Uterus (tissue), 4 donors: ENCODE data around the gene FRMD4B. TPM values are rescaled to one million over a fixed set of nuclear protein-coding genes. Genes with fewer than 3 reads are reported as not detected.
A peak's percentile ranks its signal among the peaks of the same experiment; 100 is the strongest.

Source experiments
- DNase-seq, 2 donors: peaks; one replicate each; pipeline ENCODE4 v3.0.0-alpha.2; 2019 to 2020
- H3K27ac ChIP-seq, 2 donors: fragments of 200-600 bp; sonication (generic); 1 replicate in 1 of 2; 2 replicates in 1 of 2; pipeline ENCODE4 v1.5.1; 2016 to 2018
- H3K27me3 ChIP-seq, 2 donors: fragments of 200-600 bp; sonication (generic); one replicate each; pipeline ENCODE4 v1.5.1; 2018 to 2019; ENCODE audit warnings: control low read depth in 1 of 2
- H3K36me3 ChIP-seq, 2 donors: fragments of 200-600 bp; sonication (generic); one replicate each; pipeline ENCODE4 v1.5.1; 2019; ENCODE audit warnings: control low read depth in 1 of 2
- H3K4me1 ChIP-seq, 2 donors: fragments of 200-600 bp; sonication (generic); one replicate each; pipeline ENCODE4 v1.5.1; 2018 to 2019; ENCODE audit warnings: control low read depth in 1 of 2
- H3K4me3 ChIP-seq, 2 donors: fragments of 200-600 bp; sonication (generic); 1 replicate in 1 of 2; 2 replicates in 1 of 2; pipeline ENCODE4 v1.5.1; 2018 to 2019; ENCODE audit warnings: mild to moderate bottlenecking in 1 of 2
- H3K9me3 ChIP-seq, 2 donors: fragments of 200-600 bp; sonication (generic); one replicate each; pipeline ENCODE4 v1.5.1; 2019; ENCODE audit warnings: control low read depth in 1 of 2
- POLR2A ChIP-seq, 2 donors: fragments of 450-650 bp; IDR thresholded peaks; one replicate each; pipeline ENCODE4 v1.6.1; 2016; ENCODE audit warnings: antibody characterized with exemption in 2 of 2, mild to moderate bottlenecking in 1 of 2, moderate library complexity in 1 of 2
- intact Hi-C: fragments of 100-400 bp; cut with DNase I; formaldehyde crosslinking; loops from one replicate; pipeline ENCODE4 v1.15.1; 2023; ENCODE audit warnings: low total_unique reads
- total RNA-seq, 4 donors: library from RNA; depleted of rRNA in 3 of 4; stranded (reverse); fragments of >200 nt in 3 of 4; gene quantifications; one replicate each; pipeline versions ENCODE4 v1.1.0 to v1.2.4, GENCODE V29; 2014 to 2023
- TF ChIP-seq, protein P1 (sequence below), 4 experiments: fragments of 200-600 bp in 2 of 4; fragments of 450-650 bp in 2 of 4; sonication (generic) in 2 of 4; IDR thresholded peaks; one replicate each; pipeline ENCODE4 v1.5.1; 2016 to 2019; ENCODE audit warnings: antibody characterized with exemption in 4 of 4, mild to moderate bottlenecking in 2 of 4, moderate library complexity in 1 of 4
- donor health status: DM: yes; HTN: yes; CAD: no.

Gene FRMD4B
- total RNA-seq, 4 donors from 2014 or later, result 9.4 to 87.0 (median 23.6) TPM

DNA sequence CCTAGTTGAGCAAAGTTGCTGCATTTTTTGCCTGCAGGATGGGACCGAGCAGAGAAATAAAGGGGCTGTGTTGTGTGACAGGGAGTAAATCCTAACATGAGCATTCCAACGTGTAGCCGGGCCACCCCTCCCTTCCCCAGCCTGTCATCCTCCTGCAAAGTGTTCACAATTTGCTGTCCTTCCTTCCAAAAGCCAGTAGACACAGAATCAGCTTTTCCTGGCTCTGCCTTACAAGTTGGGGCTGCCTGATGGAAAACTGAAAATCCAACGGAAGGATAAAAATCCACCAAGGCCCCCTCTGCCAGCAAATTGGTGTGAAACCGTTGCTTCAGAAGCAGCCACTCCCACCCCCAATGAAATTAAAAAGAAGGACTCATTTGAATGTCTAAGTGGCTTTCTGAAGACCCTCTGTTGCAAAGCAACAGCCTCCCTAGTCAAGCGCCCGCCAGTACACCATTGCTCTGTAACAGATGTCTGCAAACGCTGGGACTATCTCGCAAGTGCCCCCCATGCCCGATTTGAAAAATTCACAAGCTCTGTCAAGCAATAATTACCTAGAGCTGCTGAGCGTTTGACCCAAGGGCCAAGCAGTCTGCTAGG is 665 bp downstream of the FRMD4B start:
- no peak for DNase-seq
- no peaks in the 10 kb centered on the region for H3K36me3 ChIP-seq
- TF ChIP-seq, protein P1, sequence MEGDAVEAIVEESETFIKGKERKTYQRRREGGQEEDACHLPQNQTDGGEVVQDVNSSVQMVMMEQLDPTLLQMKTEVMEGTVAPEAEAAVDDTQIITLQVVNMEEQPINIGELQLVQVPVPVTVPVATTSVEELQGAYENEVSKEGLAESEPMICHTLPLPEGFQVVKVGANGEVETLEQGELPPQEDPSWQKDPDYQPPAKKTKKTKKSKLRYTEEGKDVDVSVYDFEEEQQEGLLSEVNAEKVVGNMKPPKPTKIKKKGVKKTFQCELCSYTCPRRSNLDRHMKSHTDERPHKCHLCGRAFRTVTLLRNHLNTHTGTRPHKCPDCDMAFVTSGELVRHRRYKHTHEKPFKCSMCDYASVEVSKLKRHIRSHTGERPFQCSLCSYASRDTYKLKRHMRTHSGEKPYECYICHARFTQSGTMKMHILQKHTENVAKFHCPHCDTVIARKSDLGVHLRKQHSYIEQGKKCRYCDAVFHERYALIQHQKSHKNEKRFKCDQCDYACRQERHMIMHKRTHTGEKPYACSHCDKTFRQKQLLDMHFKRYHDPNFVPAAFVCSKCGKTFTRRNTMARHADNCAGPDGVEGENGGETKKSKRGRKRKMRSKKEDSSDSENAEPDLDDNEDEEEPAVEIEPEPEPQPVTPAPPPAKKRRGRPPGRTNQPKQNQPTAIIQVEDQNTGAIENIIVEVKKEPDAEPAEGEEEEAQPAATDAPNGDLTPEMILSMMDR (IDR thresholded peaks at IDR 0.05), result no peak
- no peak for TF ChIP-seq POLR2A (IDR thresholded peaks at IDR 0.05)
- no peaks in the 10 kb centered on the region for H3K27me3 ChIP-seq
- peak overlapping the region in 1 of 2 donors; percentile 8 for H3K27ac ChIP-seq
- H3K9me3 ChIP-seq, result no peaks in the 10 kb centered on the region
- intact Hi-C loops, result no loop called here
- peak overlapping the region; percentile 42 to 46 for H3K4me3 ChIP-seq
- no peaks in the 10 kb centered on the region for H3K4me1 ChIP-seq

DNA sequence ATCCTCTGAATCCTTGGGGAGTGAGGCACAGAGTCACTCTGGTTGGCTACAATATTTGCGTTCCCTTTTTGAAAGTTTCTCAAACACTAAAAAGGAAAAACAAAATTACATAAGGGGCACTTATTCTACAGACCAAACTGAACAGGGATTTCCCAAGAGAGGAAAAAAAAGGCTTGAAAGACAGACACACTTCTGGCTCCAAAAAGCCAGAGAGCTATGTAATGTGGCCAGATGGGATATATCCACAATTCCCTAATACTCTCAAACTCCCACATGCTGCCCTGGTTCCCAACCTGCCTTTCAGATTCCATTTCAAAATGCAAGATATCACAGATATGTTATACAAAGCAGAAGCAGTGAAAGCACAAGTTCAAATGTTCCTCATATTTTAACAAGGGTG is 1.6 kb downstream of the FRMD4B start:
- no peak for DNase-seq
- H3K27me3 ChIP-seq, result no peaks in the 10 kb centered on the region
- no peak overlapping the region for H3K27ac ChIP-seq
- intact Hi-C loops, result no loop called here
- no peaks in the 10 kb centered on the region for H3K4me1 ChIP-seq
- H3K4me3 ChIP-seq, result no peak overlapping the region
- H3K36me3 ChIP-seq, result no peaks in the 10 kb centered on the region
- H3K9me3 ChIP-seq, result no peaks in the 10 kb centered on the region
- TF ChIP-seq, protein P1 (IDR thresholded peaks at IDR 0.05), result no peak
- no peak for TF ChIP-seq POLR2A (IDR thresholded peaks at IDR 0.05)

DNA sequence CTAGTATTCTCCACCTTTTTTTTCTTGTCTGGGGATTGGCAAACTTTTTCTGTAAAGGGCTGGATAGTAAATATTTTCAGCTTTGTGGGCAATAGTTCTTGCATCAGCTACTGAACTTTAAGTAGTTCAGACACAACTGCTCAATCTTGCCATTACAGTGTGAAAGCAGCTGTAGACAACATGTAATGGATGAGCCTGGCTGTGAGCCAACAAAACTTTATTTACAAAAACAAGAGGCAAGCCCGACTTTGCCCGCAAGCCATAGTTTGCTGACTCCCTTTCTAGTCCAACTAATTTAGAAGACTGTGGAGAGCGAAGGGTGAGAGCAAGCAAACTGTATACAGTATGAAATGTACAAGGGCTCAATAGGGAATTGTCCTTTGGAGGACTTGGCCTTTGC is 6.2 kb downstream of the FRMD4B start:
- Histone ChIP-seq H3K27me3 (no peaks in the 10 kb centered on the region), H3K4me1 (no peaks in the 10 kb centered on the region), H3K27ac (no peak overlapping the region), H3K4me3 (no peak overlapping the region), H3K36me3 (no peaks in the 10 kb centered on the region), H3K9me3 (no peaks in the 10 kb centered on the region)
- intact Hi-C loops, result no loop called here
- no peak for TF ChIP-seq POLR2A (IDR thresholded peaks at IDR 0.05)
- TF ChIP-seq, protein P1 (IDR thresholded peaks at IDR 0.05), result no peak
- DNase-seq, result no peak

DNA sequence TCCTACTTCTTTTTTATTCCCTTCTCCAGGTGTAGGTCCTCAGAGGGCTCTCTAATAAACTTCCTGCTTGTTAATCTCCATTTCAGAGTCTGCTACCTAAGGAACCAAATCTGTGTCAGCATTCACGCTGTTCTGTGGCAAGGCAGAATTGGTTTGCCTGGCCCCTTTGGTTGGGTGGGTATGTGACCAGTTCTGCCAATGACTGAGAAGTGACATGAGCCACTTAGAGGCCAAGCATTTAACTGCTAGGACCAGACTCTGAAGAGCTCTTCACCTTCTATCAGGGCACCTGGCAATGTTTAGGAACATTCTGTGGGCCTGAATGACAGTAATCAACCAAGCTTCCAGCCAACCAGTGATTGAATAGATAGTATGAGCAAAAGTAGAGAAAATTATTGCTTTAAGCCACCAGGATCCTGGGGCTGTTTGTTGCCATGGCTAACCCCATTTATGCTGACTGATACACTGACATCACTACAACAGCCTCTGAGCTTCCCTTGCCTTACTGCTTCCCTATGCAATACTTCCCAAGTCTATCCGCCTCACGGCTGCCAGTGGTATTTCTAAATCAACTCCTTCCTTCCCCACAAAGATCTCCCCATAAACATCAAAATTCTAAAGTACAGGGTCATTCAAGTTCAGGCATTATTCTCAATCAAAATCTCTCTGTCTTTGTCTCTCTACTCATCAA is 7.6 kb downstream of the FRMD4B start:
- Histone ChIP-seq H3K9me3 (no peaks in the 10 kb centered on the region), H3K27me3 (no peaks in the 10 kb centered on the region), H3K4me1 (no peaks in the 10 kb centered on the region), H3K36me3 (no peaks in the 10 kb centered on the region), H3K4me3 (no peak overlapping the region), H3K27ac (no peak overlapping the region)
- intact Hi-C loops, result no loop called here
- DNase-seq, result no peak
- TF ChIP-seq, protein P1 (IDR thresholded peaks at IDR 0.05), result no peak
- no peak for TF ChIP-seq POLR2A (IDR thresholded peaks at IDR 0.05)

DNA sequence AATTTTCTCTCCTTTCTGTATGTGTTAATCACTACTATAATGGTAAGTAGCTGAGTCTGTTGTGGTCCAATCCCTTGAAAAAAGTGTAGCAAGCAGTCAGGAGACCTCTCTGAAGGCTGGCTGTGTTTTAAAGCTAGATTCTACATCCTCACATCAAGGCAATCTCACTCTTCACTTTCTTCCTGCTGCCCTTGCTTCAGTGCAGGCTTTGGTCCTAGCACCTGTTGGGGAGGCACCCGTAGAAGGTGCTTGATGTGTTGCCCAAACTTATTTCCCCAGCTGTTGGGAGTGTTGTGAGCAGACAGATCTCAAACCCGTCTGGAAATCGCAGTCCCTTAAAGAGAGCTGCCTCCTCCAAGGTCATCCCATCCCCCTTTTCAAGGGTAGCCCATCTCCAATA is 8.6 kb downstream of the FRMD4B start:
- TF ChIP-seq, protein P1 (IDR thresholded peaks at IDR 0.05), result no peak
- TF ChIP-seq POLR2A (IDR thresholded peaks at IDR 0.05), result no peak
- DNase-seq, result no peak
- no peaks in the 10 kb centered on the region for H3K4me1 ChIP-seq
- no peaks in the 10 kb centered on the region for H3K27me3 ChIP-seq
- no peaks in the 10 kb centered on the region for H3K9me3 ChIP-seq
- no peak overlapping the region for H3K27ac ChIP-seq
- no peak overlapping the region for H3K4me3 ChIP-seq
- no peaks in the 10 kb centered on the region for H3K36me3 ChIP-seq
- intact Hi-C loops, result no loop called here
